Activated naive CD4-positive, alpha-beta T cell treated with anti-CD3 and anti-CD28 coated beads for 36 hours (primary cell): ENCODE data around the gene SH3BP5. TPM values are rescaled to one million over a fixed set of nuclear protein-coding genes. Genes with fewer than 3 reads are reported as not detected.

Source experiments
- CTCF ChIA-PET: fragments of 350-600 bp; sonication (Branson Sonifier 250); formaldehyde crosslinking; loops from one replicate; lab custom pipeline; 2021; ENCODE audit warnings: antibody characterized with exemption; lab: Charles Lee
- DNase-seq: peaks from one replicate; pipeline ENCODE4 v3.0.0-alpha.2; 2020
- H3K27ac Mint-ChIP-seq: one replicate; pipeline ENCODE4 v1.8.0; 2021; ENCODE audit warnings: mild to moderate bottlenecking, mixed read lengths
- H3K27me3 Mint-ChIP-seq: one replicate; pipeline ENCODE4 v1.8.0; 2021; ENCODE audit warnings: low read depth, mixed read lengths
- H3K36me3 Mint-ChIP-seq: one replicate; pipeline ENCODE4 v1.8.0; 2021; ENCODE audit warnings: low read depth, mixed read lengths
- H3K4me1 Mint-ChIP-seq: one replicate; pipeline ENCODE4 v1.8.0; 2021; ENCODE audit warnings: low read depth, mixed read lengths
- H3K4me3 Mint-ChIP-seq: one replicate; pipeline ENCODE4 v1.8.0; 2021; ENCODE audit warnings: mild to moderate bottlenecking, moderate library complexity, mixed read lengths
- H3K9me3 Mint-ChIP-seq: one replicate; pipeline ENCODE4 v1.8.0; 2021; ENCODE audit warnings: mixed read lengths
- intact Hi-C: fragments of 100-400 bp; cut with micrococcal nuclease; formaldehyde crosslinking; loops from one replicate; pipeline ENCODE4 v1.15.1; 2023
- total RNA-seq, 2 experiments: library from RNA; stranded (reverse); gene quantifications; one replicate each; pipeline ENCODE4 v1.2.3, GENCODE V29; 2021

The SH3BP5 gene
- total RNA-seq, 2 experiments from 2014 or later: 7.9 to 9.0 TPM

GRCh38 chr3:15223685-15224572 lies 108.5 kb downstream of the SH3BP5 start:
- Mint-ChIP-seq H3K4me1 (no peaks in the 10 kb centered on the region), H3K27me3 (no peaks in the 10 kb centered on the region), H3K36me3 (peaks cover 10% of the 10 kb centered on the region), H3K4me3 (no peak overlapping the region), H3K9me3 (no peaks in the 10 kb centered on the region), H3K27ac (no peak overlapping the region)
- DNase-seq: no peak
- intact Hi-C loops: no loop called here
- CTCF ChIA-PET: interaction anchor here (0.7 to 1.5 kb wide), 5 partner anchors 16 to 258 kb away, joined by 3 to 6 read pairs (median 3); no protein-coding TSS in a partner anchor

- Mint-ChIP-seq H3K27me3 (no peaks in the 10 kb centered on the region), H3K9me3 (no peaks in the 10 kb centered on the region), H3K4me3 (no peak overlapping the region)
These were observed 110.7 kb downstream of the SH3BP5 start for GRCh38 chr3:15221574-15222217.

GRCh38 chr3:15220661-15221060 lies 111.7 kb downstream of the SH3BP5 start:
- intact Hi-C loops: no loop called here
- peaks cover 8% of the 10 kb centered on the region for H3K4me1 Mint-ChIP-seq
- CTCF ChIA-PET: interaction anchor here (0.6 to 2.0 kb wide), 3 partner anchors 48 to 1872 kb away, joined by 3 to 7 read pairs (median 6); no protein-coding TSS in a partner anchor
- no peak overlapping the region for H3K27ac Mint-ChIP-seq
- DNase-seq: no peak
- H3K9me3 Mint-ChIP-seq: no peaks in the 10 kb centered on the region
- H3K4me3 Mint-ChIP-seq: no peak overlapping the region
- H3K36me3 Mint-ChIP-seq: peaks cover 32% of the 10 kb centered on the region
- no peaks in the 10 kb centered on the region for H3K27me3 Mint-ChIP-seq

More at GRCh38 chr3:15221574-15222217, 110.7 kb downstream of the SH3BP5 start:
- no peak for DNase-seq
- CTCF ChIA-PET: interaction anchor here (0.6 to 2.0 kb wide), 9 partner anchors 11 to 862 kb away, joined by 3 to 7 read pairs (median 3); no protein-coding TSS in a partner anchor
- Mint-ChIP-seq H3K27ac (no peak overlapping the region), H3K36me3 (peaks cover 28% of the 10 kb centered on the region), H3K4me1 (peaks cover 7% of the 10 kb centered on the region)
- intact Hi-C loops: no loop called here

GRCh38 chr3:15220056-15220455 lies 112.3 kb downstream of the SH3BP5 start:
- no peak overlapping the region for H3K27ac Mint-ChIP-seq
- no peaks in the 10 kb centered on the region for H3K9me3 Mint-ChIP-seq
- intact Hi-C loops: no loop called here
- H3K4me3 Mint-ChIP-seq: no peak overlapping the region
- peaks cover 32% of the 10 kb centered on the region for H3K36me3 Mint-ChIP-seq
- H3K4me1 Mint-ChIP-seq: peaks cover 8% of the 10 kb centered on the region
- CTCF ChIA-PET: interaction anchor here (1.6 to 2.0 kb wide), 2 partner anchors 18 to 49 kb away, joined by 4 to 7 read pairs; no protein-coding TSS in a partner anchor
- H3K27me3 Mint-ChIP-seq: no peaks in the 10 kb centered on the region
- DNase-seq: no peak

- Mint-ChIP-seq H3K36me3 (peaks cover 37% of the 10 kb centered on the region), H3K27ac (peak overlapping the region; percentile 14), H3K27me3 (no peaks in the 10 kb centered on the region), H3K4me3 (no peak overlapping the region), H3K9me3 (no peaks in the 10 kb centered on the region), H3K4me1 (peaks cover 8% of the 10 kb centered on the region)
- DNase-seq: no peak
- CTCF ChIA-PET: interaction anchor here (1.6 to 2.1 kb wide), 3 partner anchors 16 to 110 kb away, joined by 4 to 7 read pairs (median 7); no protein-coding TSS in a partner anchor
- intact Hi-C loops: no loop called here
These were observed 113.7 kb downstream of the SH3BP5 start for GRCh38 chr3:15218689-15219088.

GRCh38 chr3:15217841-15218267 lies 114.5 kb downstream of the SH3BP5 start:
- CTCF ChIA-PET: interaction anchor here (0.7 to 2.1 kb wide), 3 partner anchors 14 to 187 kb away, joined by 3 to 7 read pairs (median 4); no protein-coding TSS in a partner anchor
- intact Hi-C loops: no loop called here
- Mint-ChIP-seq H3K4me3 (no peak overlapping the region), H3K36me3 (peaks cover 37% of the 10 kb centered on the region), H3K9me3 (no peaks in the 10 kb centered on the region), H3K27me3 (no peaks in the 10 kb centered on the region), H3K27ac (no peak overlapping the region), H3K4me1 (peaks cover 8% of the 10 kb centered on the region)
- no peak for DNase-seq

GRCh38 chr3:15217011-15217671 lies 115.2 kb downstream of the SH3BP5 start:
- DNase-seq: no peak
- peaks cover 39% of the 10 kb centered on the region for H3K36me3 Mint-ChIP-seq
- peaks cover 8% of the 10 kb centered on the region for H3K4me1 Mint-ChIP-seq
- no peaks in the 10 kb centered on the region for H3K9me3 Mint-ChIP-seq
- intact Hi-C loops: no loop called here
- H3K27me3 Mint-ChIP-seq: no peaks in the 10 kb centered on the region
- CTCF ChIA-PET: interaction anchor here (0.6 to 2.1 kb wide), 3 partner anchors 109 to 188 kb away, joined by 4 to 7 read pairs (median 4); no protein-coding TSS in a partner anchor
- no peak overlapping the region for H3K4me3 Mint-ChIP-seq
- no peak overlapping the region for H3K27ac Mint-ChIP-seq

- H3K27ac Mint-ChIP-seq: no peak overlapping the region
- intact Hi-C loops: no loop called here
These were observed 115.9 kb downstream of the SH3BP5 start for GRCh38 chr3:15216501-15216900.

GRCh38 chr3:15215996-15216395 lies 116.4 kb downstream of the SH3BP5 start:
- Mint-ChIP-seq H3K36me3 (peaks cover 40% of the 10 kb centered on the region), H3K9me3 (no peaks in the 10 kb centered on the region), H3K27ac (no peak overlapping the region), H3K4me3 (no peak overlapping the region), H3K27me3 (no peaks in the 10 kb centered on the region), H3K4me1 (peaks cover 8% of the 10 kb centered on the region)
- intact Hi-C loops: no loop called here
- CTCF ChIA-PET: interaction anchor here (0.6 to 0.8 kb wide), 3 partner anchors 10 to 858 kb away, joined by 3 to 5 read pairs (median 4); partner anchors contain the start of gene CAPN7
- no peak for DNase-seq

More at GRCh38 chr3:15216501-15216900, 115.9 kb downstream of the SH3BP5 start:
- CTCF ChIA-PET: interaction anchor here (0.6 kb wide), 2 partner anchors 20 to 859 kb away, joined by 3 to 5 read pairs; no protein-coding TSS in a partner anchor
- H3K27me3 Mint-ChIP-seq: no peaks in the 10 kb centered on the region
- H3K36me3 Mint-ChIP-seq: peaks cover 40% of the 10 kb centered on the region
- no peaks in the 10 kb centered on the region for H3K9me3 Mint-ChIP-seq
- no peak overlapping the region for H3K4me3 Mint-ChIP-seq
- no peak for DNase-seq
- peaks cover 8% of the 10 kb centered on the region for H3K4me1 Mint-ChIP-seq

GRCh38 chr3:15214758-15215157 lies 117.6 kb downstream of the SH3BP5 start:
- Mint-ChIP-seq H3K27ac (no peak overlapping the region), H3K4me3 (no peak overlapping the region), H3K27me3 (no peaks in the 10 kb centered on the region), H3K36me3 (peaks cover 36% of the 10 kb centered on the region), H3K4me1 (peaks cover 13% of the 10 kb centered on the region), H3K9me3 (no peaks in the 10 kb centered on the region)
- intact Hi-C loops: no loop called here
- CTCF ChIA-PET: interaction anchor here (1.1 to 1.5 kb wide), 2 partner anchors 11 to 25 kb away, joined by 3 read pairs; no protein-coding TSS in a partner anchor
- no peak for DNase-seq

- DNase-seq: no peak
- Mint-ChIP-seq H3K27ac (no peak overlapping the region), H3K4me1 (peaks cover 21% of the 10 kb centered on the region), H3K36me3 (peaks cover 19% of the 10 kb centered on the region), H3K9me3 (no peaks in the 10 kb centered on the region), H3K27me3 (no peaks in the 10 kb centered on the region), H3K4me3 (no peak overlapping the region)
- intact Hi-C loops: no loop called here
- CTCF ChIA-PET: no interaction called here
These were observed 120.4 kb downstream of the SH3BP5 start for GRCh38 chr3:15211937-15212336.
